ENCODE measurements around the gene NELFA. TPM values are rescaled to one million over a fixed set of nuclear protein-coding genes. Genes with fewer than 3 reads are reported as not detected.

Gene NELFA
- total RNA-seq, 4 donors from 2014 or later = 2.4 to 38.8 (median 18.8) TPM

GRCh38 chr4:2042947-2043395 lies 34.2 kb upstream of the NELFA start:
- Histone ChIP-seq H3K4me1 (peaks cover 0 to 23% of the 10 kb centered on the region in 2 donors), H3K27me3 (peaks cover 6 to 15% of the 10 kb centered on the region in 2 donors), H3K27ac (no peak overlapping the region), H3K9me3 (no peaks in the 10 kb centered on the region), H3K36me3 (no peaks in the 10 kb centered on the region), H3K4me3 (no peak overlapping the region)
- DNase-seq = no peak
- TF ChIP-seq POLR2A (IDR thresholded peaks at IDR 0.05) = no peak
- TF ChIP-seq, protein P1, sequence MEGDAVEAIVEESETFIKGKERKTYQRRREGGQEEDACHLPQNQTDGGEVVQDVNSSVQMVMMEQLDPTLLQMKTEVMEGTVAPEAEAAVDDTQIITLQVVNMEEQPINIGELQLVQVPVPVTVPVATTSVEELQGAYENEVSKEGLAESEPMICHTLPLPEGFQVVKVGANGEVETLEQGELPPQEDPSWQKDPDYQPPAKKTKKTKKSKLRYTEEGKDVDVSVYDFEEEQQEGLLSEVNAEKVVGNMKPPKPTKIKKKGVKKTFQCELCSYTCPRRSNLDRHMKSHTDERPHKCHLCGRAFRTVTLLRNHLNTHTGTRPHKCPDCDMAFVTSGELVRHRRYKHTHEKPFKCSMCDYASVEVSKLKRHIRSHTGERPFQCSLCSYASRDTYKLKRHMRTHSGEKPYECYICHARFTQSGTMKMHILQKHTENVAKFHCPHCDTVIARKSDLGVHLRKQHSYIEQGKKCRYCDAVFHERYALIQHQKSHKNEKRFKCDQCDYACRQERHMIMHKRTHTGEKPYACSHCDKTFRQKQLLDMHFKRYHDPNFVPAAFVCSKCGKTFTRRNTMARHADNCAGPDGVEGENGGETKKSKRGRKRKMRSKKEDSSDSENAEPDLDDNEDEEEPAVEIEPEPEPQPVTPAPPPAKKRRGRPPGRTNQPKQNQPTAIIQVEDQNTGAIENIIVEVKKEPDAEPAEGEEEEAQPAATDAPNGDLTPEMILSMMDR (IDR thresholded peaks at IDR 0.05) = no peak
- intact Hi-C loops (cut with DNase I; ENCODE audit: low total_unique reads) = no loop called here

- TF ChIP-seq, protein P1 (IDR thresholded peaks at IDR 0.05) = no peak
- no peak for TF ChIP-seq POLR2A (IDR thresholded peaks at IDR 0.05)
- H3K4me3 ChIP-seq = peak overlapping the region; percentile 37 to 50
- H3K27ac ChIP-seq = no peak overlapping the region
- intact Hi-C loops (cut with DNase I; ENCODE audit: low total_unique reads) = no loop called here
- H3K9me3 ChIP-seq = no peaks in the 10 kb centered on the region
- no peaks in the 10 kb centered on the region for H3K36me3 ChIP-seq
- peaks cover 6 to 15% of the 10 kb centered on the region in 2 donors for H3K27me3 ChIP-seq
- peaks cover 0 to 23% of the 10 kb centered on the region in 2 donors for H3K4me1 ChIP-seq
- no peak for DNase-seq
These were observed 33.6 kb upstream of the NELFA start for GRCh38 chr4:2042204-2042946.

DNA sequence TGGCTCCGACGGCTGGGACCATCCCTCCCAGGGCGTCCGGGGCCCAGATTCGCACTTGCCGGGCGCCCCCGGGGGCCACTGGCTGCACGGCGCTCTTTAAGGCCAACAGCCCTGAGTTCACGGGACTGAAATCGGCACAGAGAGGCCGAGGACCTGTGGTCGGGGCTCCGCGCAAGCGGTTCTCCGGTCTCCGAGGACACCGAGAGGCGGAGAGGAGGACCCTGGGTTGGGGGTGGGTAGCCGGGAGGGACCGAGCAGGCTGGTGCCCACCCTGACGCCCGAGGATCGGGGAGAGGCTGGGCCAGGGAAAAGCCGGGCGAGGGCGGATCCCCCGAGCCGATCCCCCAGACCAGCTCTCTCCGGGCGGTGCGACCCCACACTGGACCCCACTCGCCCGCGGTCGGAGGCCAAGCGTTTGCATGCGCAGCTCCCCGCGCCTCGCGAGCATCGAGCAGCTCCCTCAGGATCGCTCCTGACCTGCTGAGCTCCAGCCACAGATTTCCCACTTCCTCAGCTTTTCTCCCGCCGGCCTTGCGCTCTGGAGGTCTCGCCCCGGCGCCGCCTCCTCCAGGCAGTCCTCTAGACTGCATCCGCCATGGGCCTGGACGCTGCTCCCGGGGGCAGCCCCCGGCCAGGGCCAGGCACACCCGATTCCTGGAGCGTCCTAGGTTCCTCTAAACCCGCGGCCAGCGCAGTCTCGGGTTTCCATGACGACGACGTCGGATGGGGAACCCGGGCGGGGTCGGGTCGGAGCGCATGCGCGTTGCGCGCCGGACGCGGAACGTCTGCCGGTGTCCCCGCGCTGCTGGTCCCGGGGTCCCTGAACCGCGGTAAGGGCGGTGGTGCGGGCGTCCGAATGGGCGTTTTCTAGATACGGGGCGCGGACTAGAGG lies 32.7 kb upstream of the NELFA start:
- intact Hi-C loops (cut with DNase I; ENCODE audit: low total_unique reads) = no loop called here
- peaks cover 0 to 23% of the 10 kb centered on the region in 2 donors for H3K4me1 ChIP-seq
- peak in 1 of 2 donors; percentile 41 for DNase-seq
- no peaks in the 10 kb centered on the region for H3K9me3 ChIP-seq
- TF ChIP-seq, protein P1 (IDR thresholded peaks at IDR 0.05) = no peak
- TF ChIP-seq POLR2A (IDR thresholded peaks at IDR 0.05) = no peak
- H3K36me3 ChIP-seq = no peaks in the 10 kb centered on the region
- no peak overlapping the region for H3K27ac ChIP-seq
- peak overlapping the region; percentile 37 to 50 for H3K4me3 ChIP-seq
- H3K27me3 ChIP-seq = peaks cover 6 to 15% of the 10 kb centered on the region in 2 donors

DNA sequence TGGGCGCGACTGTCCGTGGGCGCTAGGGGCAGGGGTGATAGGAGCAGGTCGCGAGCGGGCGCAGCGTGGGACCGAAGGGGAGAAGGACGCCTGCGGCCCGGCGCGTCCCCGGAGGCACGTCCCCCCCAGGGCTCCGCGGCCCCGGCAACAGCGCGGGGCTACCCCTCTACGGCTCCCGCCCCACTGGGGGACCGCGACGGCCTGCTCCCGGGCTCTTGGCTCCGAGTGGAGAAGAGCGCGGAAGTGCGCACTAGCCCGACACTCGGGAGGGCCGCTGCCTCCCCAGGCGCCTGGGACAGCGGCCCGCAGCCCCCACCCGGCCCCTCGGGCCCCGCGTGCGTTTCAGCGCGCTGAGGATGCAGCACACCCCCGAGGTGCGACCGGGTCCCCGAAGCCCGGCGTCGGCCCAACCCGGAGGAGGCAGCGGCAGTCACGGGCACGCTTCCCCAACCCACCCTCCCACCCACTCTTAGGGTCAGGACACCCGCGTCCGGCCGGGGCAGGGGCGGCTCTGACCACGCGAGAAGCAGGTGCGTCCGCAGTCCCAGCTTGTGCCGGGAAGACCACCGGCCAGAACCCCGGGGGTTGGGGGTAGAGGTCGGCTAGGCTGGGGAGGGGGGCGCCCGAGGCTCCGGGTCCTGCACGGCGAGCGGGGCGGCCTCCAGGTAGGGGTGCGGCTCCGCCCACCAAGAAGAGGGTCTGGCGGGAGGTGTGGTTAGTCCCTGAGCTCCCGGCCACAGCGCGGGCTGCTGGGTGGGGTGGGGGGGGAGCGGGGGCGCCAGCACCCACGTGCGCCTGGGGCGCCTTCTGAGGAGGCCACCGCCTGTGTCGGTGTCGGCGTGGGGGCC lies 31.8 kb upstream of the NELFA start:
- H3K4me1 ChIP-seq = peaks cover 0 to 23% of the 10 kb centered on the region in 2 donors
- no peaks in the 10 kb centered on the region for H3K36me3 ChIP-seq
- intact Hi-C loops (cut with DNase I; ENCODE audit: low total_unique reads) = no loop called here
- TF ChIP-seq, protein P1 (IDR thresholded peaks at IDR 0.05) = no peak
- TF ChIP-seq POLR2A (IDR thresholded peaks at IDR 0.05) = no peak
- H3K27ac ChIP-seq = no peak overlapping the region
- no peaks in the 10 kb centered on the region for H3K9me3 ChIP-seq
- peak overlapping the region; percentile 37 to 50 for H3K4me3 ChIP-seq
- DNase-seq = no peak
- H3K27me3 ChIP-seq = peaks cover 6 to 15% of the 10 kb centered on the region in 2 donors
